H1 (cell line): ENCODE results near the gene C22orf42. TPM values are rescaled to one million over a fixed set of nuclear protein-coding genes. Genes with fewer than 3 reads are reported as not detected.

Experiments
- CTCF ChIA-PET: fragments of 300-600 bp; sonication (Branson Sonifier 250); formaldehyde crosslinking; loops from one replicate; lab custom pipeline; 2021; ENCODE audit not compliant: partially characterized antibody; lab: Charles Lee
- POLR2A ChIA-PET: fragments of 300-600 bp; sonication (Branson Sonifier 250); formaldehyde crosslinking; loops from one replicate; lab custom pipeline; 2021; ENCODE audit warnings: inconsistent platforms; ENCODE audit not compliant: partially characterized antibody; lab: Charles Lee
- DNase-seq, 2 experiments: peaks; one replicate each; pipeline versions ENCODE4 v3.0.0 to v3.0.0-alpha.2; 2010 to 2022; ENCODE audit warnings: low spot score in 2 of 2, low read depth in 1 of 2, mixed read lengths in 1 of 2
- FAIRE-seq: peaks from 2 replicates; lab custom pipeline; 2011; peaks lifted over from hg19 to GRCh38; lab: Jason Lieb, UNC
- H2AFZ ChIP-seq: 2 replicates; pipeline ENCODE4 v1.8.1; 2012; ENCODE audit warnings: low read length, inconsistent platforms
- H2AK5ac ChIP-seq: 2 replicates; pipeline ENCODE4 v1.6.1; 2013; ENCODE audit warnings: low read depth, low read length
- H2BK120ac ChIP-seq: replicated peaks from 2 replicates; pipeline ENCODE3; 2013; ENCODE audit warnings: low read depth, low read length, inconsistent platforms
- H2BK12ac ChIP-seq: 2 replicates; pipeline ENCODE4 v1.6.1; 2013; ENCODE audit warnings: low read depth, low read length
- H2BK15ac ChIP-seq: 2 replicates; pipeline ENCODE4 v1.6.1; 2013; ENCODE audit warnings: low read length
- H2BK20ac ChIP-seq: 2 replicates; pipeline ENCODE4 v1.6.1; 2013; ENCODE audit warnings: low read length
- H2BK5ac ChIP-seq: 2 replicates; pipeline ENCODE4 v1.6.1; 2013; ENCODE audit warnings: low read depth, low read length
- H3K14ac ChIP-seq: 2 replicates; pipeline ENCODE4 v1.6.1; 2013; ENCODE audit warnings: inconsistent platforms; ENCODE audit not compliant: insufficient read length
- H3K18ac ChIP-seq: 2 replicates; pipeline ENCODE4 v1.6.1; 2013; ENCODE audit warnings: low read length; ENCODE audit errors: extremely low read depth
- H3K23ac ChIP-seq: 2 replicates; pipeline ENCODE4 v1.6.1; 2013; ENCODE audit warnings: inconsistent platforms; ENCODE audit not compliant: insufficient read length
- H3K23me2 ChIP-seq: 2 replicates; pipeline ENCODE4 v1.6.1; 2013; ENCODE audit warnings: low read depth, low read length
- H3K27ac ChIP-seq: 2 replicates; pipeline ENCODE4 v1.6.1; 2011; ENCODE audit warnings: low read depth, low read length, inconsistent platforms
- H3K27me3 ChIP-seq, 4 experiments: replicated peaks in 1 of 4; 1 replicate in 1 of 4; 2 replicates in 3 of 4; pipeline versions ENCODE4 v1.6.1 to v1.8.1; 2011 to 2013; ENCODE audit warnings: low read length in 3 of 4, mild to moderate bottlenecking in 3 of 4, inconsistent platforms in 2 of 4, mixed read lengths in 2 of 4, moderate library complexity in 1 of 4; ENCODE audit not compliant: control insufficient read depth in 3 of 4, insufficient read depth in 3 of 4; ENCODE audit errors: extremely low read depth in 1 of 4
- H3K36me3 ChIP-seq, 4 experiments: 2 replicates each; pipeline versions ENCODE4 v1.6.1 to v1.8.1; 2011 to 2013; ENCODE audit warnings: mild to moderate bottlenecking in 4 of 4, low read length in 3 of 4, moderate library complexity in 2 of 4, control low read depth in 1 of 4, inconsistent platforms in 1 of 4; ENCODE audit not compliant: insufficient read depth in 4 of 4, control insufficient read depth in 2 of 4
- H3K4ac ChIP-seq: replicated peaks from 2 replicates; pipeline ENCODE3; 2013; ENCODE audit warnings: low read length, low read depth, mixed read lengths, inconsistent platforms; ENCODE audit not compliant: insufficient read length
- H3K4me1 ChIP-seq, 4 experiments: replicated peaks in 1 of 4; 1 replicate in 1 of 4; 2 replicates in 3 of 4; pipeline versions ENCODE4 v1.6.1 to v1.8.1; 2011 to 2013; ENCODE audit warnings: low read length in 3 of 4, inconsistent platforms in 2 of 4, mixed read lengths in 1 of 4; ENCODE audit not compliant: insufficient read depth in 4 of 4, control insufficient read depth in 3 of 4
- H3K4me2 ChIP-seq, 2 experiments: 2 replicates each; pipeline versions ENCODE4 v1.6.1 to v1.8.1; 2011 to 2013; ENCODE audit warnings: low read depth in 2 of 2, low read length in 2 of 2, control low read depth in 1 of 2, inconsistent platforms in 1 of 2, mild to moderate bottlenecking in 1 of 2; ENCODE audit not compliant: insufficient read depth in 1 of 2
- H3K4me3 ChIP-seq, 4 experiments: fragments of 200-600, 300-600 bp in 1 of 4; sonication (generic), shearing (Covaris generic), sonication (Bioruptor Twin) in 1 of 4; 2 replicates each; pipeline versions ENCODE4 v1.5.1 to v1.8.1; 2011 to 2016; ENCODE audit warnings: low read length in 4 of 4, low read depth in 3 of 4, control low read depth in 2 of 4, inconsistent platforms in 2 of 4, mild to moderate bottlenecking in 2 of 4, mixed read lengths in 1 of 4, moderate library complexity in 1 of 4; ENCODE audit not compliant: insufficient read depth in 2 of 4; ENCODE audit errors: extremely low read depth in 1 of 4
- H3K56ac ChIP-seq: replicated peaks from 2 replicates; pipeline ENCODE3; 2013; ENCODE audit warnings: low read depth, mild to moderate bottlenecking, mixed read lengths, low read length, inconsistent platforms; ENCODE audit not compliant: insufficient read length
- H3K79me1 ChIP-seq: 2 replicates; pipeline ENCODE4 v1.6.1; 2013; ENCODE audit warnings: low read depth, low read length, control low read depth
- H3K79me2 ChIP-seq, 2 experiments: 2 replicates each; pipeline versions ENCODE4 v1.6.1 to v1.8.1; 2012 to 2013; ENCODE audit warnings: low read length in 2 of 2, mild to moderate bottlenecking in 2 of 2, inconsistent platforms in 1 of 2; ENCODE audit not compliant: insufficient read depth in 2 of 2, control insufficient read depth in 1 of 2
- H3K9ac ChIP-seq, 4 experiments: replicated peaks in 1 of 4; 1 replicate in 1 of 4; 2 replicates in 3 of 4; pipeline versions ENCODE4 v1.6.1 to v1.8.1; 2011 to 2013; ENCODE audit warnings: low read depth in 3 of 4, low read length in 3 of 4, control low read depth in 2 of 4, mild to moderate bottlenecking in 2 of 4, moderate library complexity in 2 of 4, inconsistent platforms in 1 of 4; ENCODE audit errors: extremely low read depth in 1 of 4
- H3K9me3 ChIP-seq, 2 experiments: 2 replicates each; pipeline versions ENCODE4 v1.6.1 to v1.8.1; 2012 to 2013; ENCODE audit warnings: mild to moderate bottlenecking in 2 of 2, moderate library complexity in 2 of 2, control low read depth in 1 of 2, inconsistent platforms in 1 of 2, low read depth in 1 of 2, low read length in 1 of 2, mixed read lengths in 1 of 2; ENCODE audit not compliant: insufficient read depth in 2 of 2
- H4K20me1 ChIP-seq, 2 experiments: replicated peaks in 1 of 2; 2 replicates each; pipeline versions ENCODE3 to v1.8.1; 2011 to 2013; ENCODE audit warnings: inconsistent platforms in 2 of 2, low read length in 2 of 2, mild to moderate bottlenecking in 1 of 2; ENCODE audit not compliant: insufficient read depth in 2 of 2, control insufficient read depth in 1 of 2
- H4K5ac ChIP-seq: 2 replicates; pipeline ENCODE4 v1.6.1; 2013; ENCODE audit warnings: low read length, low read depth, mixed read lengths, inconsistent platforms; ENCODE audit not compliant: insufficient read length
- H4K8ac ChIP-seq: 2 replicates; pipeline ENCODE4 v1.8.0; 2013; ENCODE audit warnings: mild to moderate bottlenecking, moderate library complexity, low read length, inconsistent platforms; ENCODE audit not compliant: insufficient read depth; ENCODE audit errors: extremely low read depth
- H4K91ac ChIP-seq: replicated peaks from 2 replicates; pipeline ENCODE3; 2013; ENCODE audit warnings: low read length, mixed read lengths, inconsistent platforms; ENCODE audit not compliant: insufficient read length
- CREB1 ChIP-seq: IDR thresholded peaks from 2 replicates; pipeline ENCODE4 v1.6.1; 2012; ENCODE audit warnings: inconsistent platforms
- CTBP2 ChIP-seq: IDR thresholded peaks from 2 replicates; pipeline ENCODE4 v1.7.0; 2011; ENCODE audit warnings: borderline replicate concordance, mild to moderate bottlenecking, moderate library complexity, mixed read lengths, low read length; ENCODE audit not compliant: insufficient read depth, insufficient read length
- GTF2F1 ChIP-seq: IDR thresholded peaks from 2 replicates; pipeline ENCODE4 v1.6.1; 2012; ENCODE audit warnings: low read depth, low read length, improper control_type of control experiment, borderline replicate concordance
- POU5F1 ChIP-seq: IDR thresholded peaks from 2 replicates; pipeline ENCODE4 v1.6.1; 2011; ENCODE audit warnings: low read depth, mild to moderate bottlenecking, low read length, moderate library complexity
- SIN3A ChIP-seq, 2 experiments: IDR thresholded peaks in 1 of 2; conservative IDR thresholded peaks in 1 of 2; 2 replicates each; pipeline ENCODE4 v1.6.1; 2011 to 2012; ENCODE audit warnings: low read length in 2 of 2, improper control_type of control experiment in 1 of 2, low read depth in 1 of 2, mild to moderate bottlenecking in 1 of 2
- SP1 ChIP-seq: IDR thresholded peaks from 2 replicates; pipeline ENCODE4 v1.6.1; 2011; ENCODE audit warnings: low read depth, low read length
- SUZ12 ChIP-seq: fragments of 200-600 bp; sonication (generic); IDR thresholded peaks from 2 replicates; pipeline ENCODE4 v1.6.1; 2012; ENCODE audit warnings: mild to moderate bottlenecking, inconsistent platforms, low read length, moderate library complexity, mixed read lengths
- WGBS, 2 experiments: shearing (Covaris generic) in 1 of 2; methylation state at CpG; one replicate each; pipeline versions ENCODE4 v1.1.6 to v1.1.7; 2013 to 2015; ENCODE audit warnings: low lambda C conversion rate in 2 of 2, mixed read lengths in 2 of 2, inconsistent platforms in 1 of 2, low coverage in 1 of 2, missing lambda C conversion rate in 1 of 2; ENCODE audit not compliant: insufficient replicate concordance in 2 of 2, insufficient coverage in 1 of 2, insufficient read length in 1 of 2; ENCODE audit errors: extremely low coverage in 1 of 2, missing lambda C conversion rate in 1 of 2; 5-methylcytosine and 5-hydroxymethylcytosine counted together
- polyA plus RNA-seq, 7 experiments: library from polyadenylated mRNA; depleted of rRNA in 3 of 7; stranded (reverse) in 5 of 7; unstranded in 2 of 7; fragments of >200 nt in 5 of 7; fragments of 200-250 nt in 2 of 7; gene quantifications; 1 replicate in 5 of 7; 2 replicates in 1 of 7; 4 replicates in 1 of 7; pipeline versions ENCODE4 v1.2.1 to v1.2.3, GENCODE V29; 2011 to 2013; ENCODE audit warnings: missing spikeins in 2 of 7, mixed read lengths in 2 of 7
- total RNA-seq: library from RNA; stranded (reverse); fragmentation: NEBNext Ultra II Directional; extraction: Animal tissue kit (Norgen Biotek cat#: 25700); gene quantifications from 2 replicates; pipeline ENCODE4 v1.2.1, GENCODE V29; 2021

The C22orf42 gene
- total and polyA plus RNA-seq, 2 of the 8 experiments (the other 6 are each of a cell fraction or from before 2014, with no cell fraction given), result 0.50 TPM; not detected in 1

DNA sequence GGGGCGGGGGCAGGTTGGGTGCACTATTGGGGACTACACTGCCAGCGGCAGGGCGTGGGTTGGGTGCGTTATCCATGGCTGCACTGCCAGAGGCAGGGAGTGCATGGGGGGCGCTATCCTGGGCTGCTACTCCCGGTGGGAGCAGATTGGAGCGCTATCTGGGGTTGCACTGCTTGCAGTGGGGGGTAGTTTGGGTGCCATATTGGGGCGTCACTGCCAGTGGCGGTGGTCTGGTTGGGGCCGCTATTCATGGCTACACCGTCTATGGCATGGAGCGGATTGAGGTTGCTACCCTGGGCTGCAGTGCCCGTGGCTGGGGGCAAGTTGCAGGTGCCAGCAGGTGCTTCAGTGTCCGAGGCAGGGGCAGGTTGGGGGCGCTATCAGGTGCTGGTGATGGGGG is 36.2 kb downstream of the C22orf42 start:
- Histone ChIP-seq H3K23ac (no peak overlapping the region), H3K9ac (no peak overlapping the region; a peak in 1 of 7 replicates), H3K27ac (no peak overlapping the region), H3K4me1 (no peaks in the 10 kb centered on the region), H4K20me1 (no peaks in the 10 kb centered on the region), H3K4me2 (no peak overlapping the region), H3K14ac (no peak overlapping the region), H3K56ac (no peak overlapping the region), H2AFZ (no peak overlapping the region), H4K8ac (no peak overlapping the region; the same call in 1 of the 2 replicates), H4K5ac (no peak overlapping the region), H3K18ac (no peak overlapping the region), H2BK5ac (no peak overlapping the region), H2BK15ac (no peak overlapping the region), H3K4ac (no peak overlapping the region), H3K27me3 (no peaks in the 10 kb centered on the region), H2BK20ac (no peak overlapping the region), H4K91ac (no peak overlapping the region), H2BK120ac (no peak overlapping the region), H3K9me3 (no peaks in the 10 kb centered on the region), H2BK12ac (no peak overlapping the region), H3K79me1 (no peaks in the 10 kb centered on the region), H3K36me3 (no peaks in the 10 kb centered on the region), H3K23me2 (no peaks in the 10 kb centered on the region), H3K79me2 (no peaks in the 10 kb centered on the region), H3K4me3 (no peak overlapping the region), H2AK5ac (no peak overlapping the region)
- no peak for FAIRE-seq
- DNase-seq, result peak in 1 of 2 experiments; percentile 31
- POLR2A ChIA-PET, result interaction anchor here (0.7 kb wide), 1 partner anchor 54 kb away, joined by 3 read pairs; no protein-coding TSS in a partner anchor
- 95% methylated on average over 12 of the region's 15 CpGs; no CpG with 5 or more reads in 1 of the 2 experiments for WGBS, 2 experiments
- CTCF ChIA-PET, result interaction anchor here (0.8 to 1.0 kb wide), 2 partner anchors 41 to 98 kb away, joined by 3 read pairs; no protein-coding TSS in a partner anchor
- TF ChIP-seq POU5F1 (no peak), SIN3A (conservative IDR thresholded peaks at IDR 0.05 in 1 of 2, IDR thresholded peaks at IDR 0.05 in 1 of 2; ENCODE audit: low read depth in 1 of 2, low read length in 2 of 2) (no peak), GTF2F1 (no peak), CTBP2 (no peak), CREB1 (no peak), SUZ12 (no peak), SP1 (no peak)
